Stimulated activated CD4-positive, alpha-beta T cell treated with anti-CD3 and anti-CD28 coated beads, Interleukin-15, amount 100 ng/mL, for 24 hours (primary cell): ENCODE data around the gene RPL18A.

ENCODE experiments used
- DNase-seq: peaks from one replicate; pipeline ENCODE4 v3.0.0-alpha.2; 2020

Gene RPL18A

GRCh38 chr19:17910791-17911360 lies 51.2 kb downstream of the RPL18A start:
- no peak for DNase-seq
